ENCODE results near the gene SPIRE1.

The SPIRE1 gene

GRCh38 chr18:12445554-12445953, 212.4 kb downstream of the SPIRE1 start:
- no peak for DNase-seq (ENCODE audit: low spot score)

DNA sequence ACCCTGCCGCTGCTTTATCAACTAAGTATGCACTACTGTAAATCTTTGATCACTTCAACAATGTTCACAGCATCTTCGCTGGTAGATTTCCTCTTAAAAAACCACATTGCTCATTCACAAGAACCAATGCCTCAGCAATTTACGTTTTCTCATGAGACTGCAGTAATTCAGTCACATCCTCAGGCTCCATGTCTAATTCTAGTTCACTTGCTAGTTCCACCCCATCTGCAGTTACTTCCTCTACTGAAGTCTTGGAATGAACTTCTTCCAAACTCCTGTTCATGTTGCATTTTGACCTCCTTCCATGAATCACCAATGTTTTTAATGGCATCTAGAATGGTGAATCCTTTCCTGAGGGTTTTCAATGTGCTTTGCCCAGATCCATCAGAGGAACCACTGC, 214.4 kb downstream of the SPIRE1 start:
- DNase-seq (ENCODE audit: low spot score): no peak

GRCh38 chr18:12442946-12443345, 215.0 kb downstream of the SPIRE1 start:
- DNase-seq (ENCODE audit: low spot score): peak; percentile 62

DNA sequence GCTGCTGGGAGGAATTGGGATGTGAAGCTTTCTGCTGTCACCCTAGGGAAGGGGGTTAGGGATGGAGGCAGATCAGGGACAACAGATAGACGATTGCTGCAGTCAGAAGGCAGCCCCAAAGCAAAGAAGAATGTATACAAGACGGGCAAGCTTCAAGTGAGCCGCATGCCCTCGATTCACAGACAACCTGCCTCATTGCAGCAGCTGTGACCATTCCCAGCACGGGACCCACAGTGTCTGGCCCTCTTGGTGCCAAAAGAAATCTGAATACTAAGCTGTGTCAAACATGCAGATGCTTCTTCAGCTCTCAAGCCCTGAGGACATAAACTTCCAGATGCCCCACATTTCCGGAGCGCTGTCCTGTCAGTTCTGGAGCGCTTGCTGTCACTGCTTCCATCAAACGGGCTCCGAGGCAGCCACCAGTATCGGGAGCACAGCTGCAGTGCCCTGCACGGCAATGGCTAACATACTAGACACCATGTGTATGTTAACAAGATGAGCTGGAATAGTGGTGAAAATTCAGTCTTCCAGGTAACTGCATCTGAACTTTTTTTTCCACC, 216.4 kb downstream of the SPIRE1 start:
- no peak for DNase-seq (ENCODE audit: low spot score)

DNA sequence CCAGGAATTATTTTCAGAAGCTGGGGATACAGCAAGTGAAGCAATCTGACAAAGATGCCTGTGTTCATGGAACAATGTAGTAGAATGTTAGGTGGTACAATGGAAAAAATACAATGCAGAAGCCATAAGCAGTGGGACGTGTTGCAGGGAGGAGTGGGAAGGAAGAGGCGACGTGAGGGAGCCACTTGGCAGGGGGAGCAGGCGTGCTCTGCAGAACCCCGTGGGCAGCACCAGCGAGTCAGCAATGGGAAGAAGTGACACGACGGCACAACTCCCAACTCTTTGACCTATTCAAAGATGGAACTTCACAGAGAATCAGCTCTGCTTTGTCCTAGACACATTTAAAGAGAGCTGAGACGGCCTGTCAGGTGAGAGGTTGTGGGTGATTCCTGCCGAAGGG, 219.7 kb downstream of the SPIRE1 start:
- DNase-seq (ENCODE audit: low spot score): no peak

DNA sequence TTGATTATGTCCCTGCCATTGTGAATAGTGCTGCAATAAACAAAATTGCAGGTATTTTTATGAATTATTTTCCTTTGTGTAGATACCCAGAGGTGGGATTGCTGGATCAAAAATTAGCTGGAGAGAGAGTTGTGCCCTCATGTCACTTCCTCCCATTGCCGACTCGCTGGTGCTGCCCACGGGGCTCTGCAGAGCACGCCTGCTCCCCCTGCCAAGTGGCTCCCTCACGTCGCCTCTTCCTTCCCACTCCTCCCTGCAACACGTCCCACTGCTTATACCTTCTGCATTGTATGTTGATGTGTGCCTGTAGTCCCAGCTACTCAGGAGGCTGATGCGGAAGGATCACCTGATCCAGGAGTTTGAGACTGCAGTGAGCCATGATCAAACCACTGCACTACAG, 222.0 kb downstream of the SPIRE1 start:
- DNase-seq (ENCODE audit: low spot score): no peak

DNA sequence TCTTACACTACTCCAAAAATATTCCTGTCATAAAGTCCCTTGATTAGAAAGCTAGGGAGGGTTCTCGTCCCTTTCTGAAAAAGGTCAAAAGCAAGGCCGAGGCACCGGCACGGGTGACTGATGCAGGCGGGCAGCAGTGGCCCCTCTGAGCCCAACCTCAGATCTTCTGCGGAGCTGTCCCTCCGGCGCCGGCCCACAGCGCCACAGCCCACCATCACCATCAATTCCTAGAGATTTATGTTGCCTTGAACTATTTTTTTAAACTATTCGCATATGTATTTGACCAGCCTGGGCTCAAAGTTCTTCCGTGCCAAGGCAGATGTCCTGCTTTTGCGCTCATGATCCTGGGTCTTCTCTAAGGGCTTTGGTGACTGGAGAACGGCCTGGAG, 223.4 kb downstream of the SPIRE1 start:
- DNase-seq (ENCODE audit: low spot score): no peak

DNA sequence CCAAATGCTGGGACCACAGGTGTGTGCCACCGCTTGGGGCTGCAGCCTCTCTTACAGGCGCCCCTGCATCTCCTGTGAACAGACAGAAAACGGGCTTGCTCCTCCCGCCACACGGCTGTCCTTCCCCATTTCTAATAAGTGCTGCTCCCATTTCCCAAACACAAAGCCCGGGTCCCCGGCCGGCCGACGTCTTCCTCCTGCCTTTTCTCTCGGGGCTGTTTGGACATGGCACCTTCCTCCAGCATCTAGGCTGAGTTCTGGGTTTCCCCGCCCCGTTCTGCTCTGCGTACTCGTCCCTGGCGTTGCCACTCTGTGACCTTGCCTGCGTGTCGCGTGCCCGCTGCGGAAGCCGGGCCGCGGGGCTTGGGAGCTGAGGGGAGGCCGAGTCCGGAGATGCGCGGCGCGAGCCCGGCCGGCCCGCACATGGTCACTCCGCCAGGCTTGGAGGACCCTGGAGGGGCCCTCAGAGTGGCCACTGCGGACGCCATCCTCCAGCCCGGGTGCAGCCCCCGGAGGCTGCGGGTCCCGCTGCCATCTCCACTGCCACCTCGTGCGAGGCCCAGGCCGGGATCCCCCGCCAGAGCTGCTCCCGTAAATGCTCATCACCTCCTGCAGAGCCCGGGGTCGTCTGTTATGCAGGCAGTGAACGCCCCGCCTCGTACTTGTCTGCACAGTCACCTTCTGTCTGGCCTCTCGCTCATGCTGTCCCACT, 223.9 kb downstream of the SPIRE1 start:
- no peak for DNase-seq (ENCODE audit: low spot score)

- DNase-seq (ENCODE audit: low spot score): no peak
Measured at GRCh38 chr18:12432881-12433280, 225.0 kb downstream of the SPIRE1 start.

DNA sequence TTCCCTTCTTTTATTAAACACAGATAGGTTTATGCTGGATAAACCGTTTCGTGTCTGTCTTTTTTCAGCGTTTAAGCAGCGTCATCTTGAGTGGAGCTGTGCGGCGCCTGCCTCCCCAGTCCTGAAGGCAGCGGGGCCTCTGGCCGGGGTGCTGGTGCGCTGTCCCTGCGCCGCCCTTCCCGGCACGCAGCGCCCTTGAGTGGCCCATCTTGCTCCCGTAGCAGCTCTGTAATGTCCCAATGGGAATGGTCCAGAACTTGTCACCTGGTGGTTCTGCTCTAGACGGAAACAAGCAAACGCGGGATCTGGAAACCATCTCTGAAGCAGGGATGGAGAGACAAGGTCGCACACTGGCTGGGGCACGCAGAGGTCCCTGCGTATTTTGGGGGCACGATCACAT, 225.7 kb downstream of the SPIRE1 start:
- DNase-seq (ENCODE audit: low spot score): no peak

DNA sequence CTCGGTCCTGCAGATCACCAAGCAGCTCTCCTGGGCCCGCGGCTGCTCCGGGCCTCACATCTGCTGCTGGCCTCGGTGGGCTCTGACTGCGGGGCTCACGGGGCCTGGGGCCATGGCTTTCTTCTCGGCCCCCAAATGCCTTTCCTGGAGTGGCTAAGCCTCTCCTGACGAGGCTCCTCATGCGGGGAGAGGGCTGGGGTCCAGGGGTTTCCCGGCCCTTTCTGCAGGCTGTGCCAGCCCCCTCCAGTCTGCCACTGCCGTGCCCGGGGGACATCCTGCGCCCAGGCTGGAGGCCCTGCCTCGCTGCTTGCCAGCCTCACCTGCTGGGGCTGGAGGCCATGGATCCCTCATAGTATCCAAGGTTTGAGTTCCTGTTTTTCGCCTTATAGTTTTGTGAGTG, 226.3 kb downstream of the SPIRE1 start:
- no peak for DNase-seq (ENCODE audit: low spot score)

DNA sequence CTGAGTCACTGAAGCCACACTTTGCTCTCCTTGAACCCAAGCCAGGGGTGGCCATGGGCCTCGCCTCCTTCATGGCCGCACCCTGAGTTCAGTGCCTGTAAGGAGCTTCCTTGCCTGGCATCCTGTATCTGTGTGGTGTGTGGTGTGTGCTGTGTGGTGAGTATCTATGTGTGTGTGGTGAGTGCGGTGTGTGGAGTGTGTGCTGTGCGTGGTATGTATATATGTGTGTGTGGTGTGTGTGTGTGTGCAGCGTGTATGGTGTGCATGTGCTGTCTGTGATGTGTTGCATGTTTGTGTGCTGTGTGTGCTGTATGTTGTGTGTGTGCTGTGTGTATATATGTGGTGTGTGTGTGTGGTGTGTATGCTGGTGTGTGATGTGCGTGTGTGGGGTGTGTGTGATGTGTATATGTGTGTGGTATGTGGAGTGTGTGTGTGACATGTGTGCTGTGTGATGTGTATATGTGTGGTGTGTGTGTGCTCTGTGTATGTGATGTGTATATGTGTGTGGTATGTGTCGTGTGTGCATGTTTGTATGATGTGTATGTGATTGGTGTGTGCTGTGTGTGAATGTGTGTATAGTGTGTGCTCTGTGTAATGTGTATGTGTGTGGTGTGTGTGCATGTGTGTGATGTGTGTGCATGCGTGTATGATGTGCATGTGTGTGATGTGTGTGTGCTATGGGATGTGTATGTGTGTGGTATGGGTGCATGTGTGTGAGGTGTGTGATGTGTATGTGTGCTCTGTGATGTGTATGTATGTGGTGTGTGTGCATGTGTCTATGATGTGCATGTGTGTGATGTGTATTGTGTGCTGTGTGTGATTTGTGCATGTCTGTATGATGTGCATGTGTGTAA, 227.5 kb downstream of the SPIRE1 start:
- no peak for DNase-seq (ENCODE audit: low spot score)

DNA sequence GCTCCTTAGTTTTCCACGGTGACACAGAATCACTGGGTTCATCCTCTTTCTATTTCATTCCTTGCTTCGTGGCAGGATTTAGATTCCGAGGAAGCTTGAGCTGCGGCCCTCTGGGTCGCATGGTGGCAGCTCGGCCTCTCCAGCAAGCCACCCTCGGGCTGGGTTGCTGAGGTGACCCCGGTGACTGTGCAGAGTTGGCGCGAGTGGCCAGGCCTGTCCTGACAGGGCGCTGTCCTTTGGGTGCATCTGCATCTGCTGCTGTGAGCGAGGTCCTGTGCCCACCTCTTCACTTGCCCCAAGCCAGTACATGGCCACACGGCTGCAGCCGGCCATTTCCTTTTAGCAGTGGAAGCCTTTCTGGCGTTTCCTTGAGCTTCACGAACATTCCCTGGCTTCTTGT, 228.4 kb downstream of the SPIRE1 start:
- no peak for DNase-seq (ENCODE audit: low spot score)

GRCh38 chr18:12428923-12429322, 229.0 kb downstream of the SPIRE1 start:
- DNase-seq (ENCODE audit: low spot score): no peak

DNA sequence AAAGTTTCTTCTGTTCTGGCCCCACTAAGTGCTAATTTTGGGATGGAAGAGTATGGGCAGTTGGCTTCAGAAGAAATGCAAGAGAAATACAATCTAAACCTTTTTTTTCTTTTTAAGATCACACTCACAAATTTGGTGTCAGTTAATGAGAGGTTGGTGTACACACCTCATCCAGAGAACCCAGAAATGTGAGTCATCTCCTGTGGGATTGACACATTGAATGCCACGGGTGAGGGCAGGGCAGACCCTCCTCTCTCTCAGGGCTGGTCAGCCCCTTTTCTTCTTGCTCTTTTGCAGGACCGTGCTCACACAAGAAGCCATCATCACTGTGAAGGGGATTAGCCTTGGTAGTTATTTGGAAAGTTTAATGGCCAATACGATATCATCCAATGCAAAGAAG, 231.0 kb downstream of the SPIRE1 start:
- DNase-seq (ENCODE audit: low spot score): no peak

DNA sequence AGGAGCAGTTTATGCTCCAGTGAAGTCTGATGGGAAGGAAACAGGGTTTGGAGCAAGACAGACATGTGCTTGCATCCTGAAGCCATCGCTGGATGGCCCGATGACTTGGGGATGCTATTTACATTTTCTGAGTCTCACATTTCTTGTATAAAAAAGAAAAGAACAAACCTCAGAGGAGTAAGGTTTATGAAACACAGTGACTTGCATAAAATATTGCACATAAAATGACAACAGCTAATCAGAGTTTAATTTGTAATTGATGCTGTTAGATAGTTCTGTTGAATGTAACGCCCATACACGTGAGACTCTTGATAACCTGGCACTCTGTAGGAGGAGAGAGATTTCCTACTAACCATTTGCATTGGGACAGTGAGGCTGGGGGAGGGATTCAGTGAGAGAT, 233.7 kb downstream of the SPIRE1 start:
- DNase-seq (ENCODE audit: low spot score): no peak

DNA sequence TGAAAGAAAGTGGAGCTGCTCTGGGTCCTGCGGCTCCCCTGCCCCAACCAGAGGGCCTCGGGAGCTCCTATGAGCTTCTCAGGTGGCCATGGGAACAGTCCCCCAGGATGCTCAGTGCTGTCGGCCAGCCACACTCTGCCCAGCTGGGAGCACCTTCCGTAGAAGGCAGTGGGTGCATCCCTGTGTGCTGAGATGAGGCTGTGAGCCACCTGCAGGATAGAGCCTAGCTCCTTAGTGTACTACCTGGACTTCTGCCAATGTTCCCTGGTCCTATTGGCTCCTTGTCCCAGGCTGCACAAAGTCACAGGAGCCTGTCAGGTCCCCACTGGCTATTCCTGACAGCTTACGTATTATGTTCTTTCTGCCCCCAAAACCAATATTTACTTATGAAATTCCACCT, 234.1 kb downstream of the SPIRE1 start:
- DNase-seq (ENCODE audit: low spot score): no peak

DNA sequence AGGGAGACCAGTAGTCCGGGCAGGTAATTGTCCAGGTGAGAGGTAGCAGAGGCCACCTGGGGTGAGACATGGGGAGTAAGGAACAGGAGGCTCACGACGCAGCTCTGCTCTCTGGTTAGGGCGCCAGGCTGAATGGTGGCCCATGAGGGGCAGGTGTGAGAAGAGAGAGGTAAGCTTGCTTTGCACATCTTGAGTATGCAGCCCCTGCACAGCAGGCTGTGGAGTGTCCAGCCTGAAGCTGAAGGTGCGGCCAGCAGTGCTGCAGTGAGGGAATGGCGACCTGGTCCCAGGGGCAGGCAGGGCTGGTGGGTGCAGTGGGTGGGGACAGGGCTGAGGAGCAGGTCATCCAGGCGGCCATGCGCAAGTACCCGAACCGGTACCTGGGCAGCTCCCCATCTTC, 234.5 kb downstream of the SPIRE1 start:
- no peak for DNase-seq (ENCODE audit: low spot score)

DNA sequence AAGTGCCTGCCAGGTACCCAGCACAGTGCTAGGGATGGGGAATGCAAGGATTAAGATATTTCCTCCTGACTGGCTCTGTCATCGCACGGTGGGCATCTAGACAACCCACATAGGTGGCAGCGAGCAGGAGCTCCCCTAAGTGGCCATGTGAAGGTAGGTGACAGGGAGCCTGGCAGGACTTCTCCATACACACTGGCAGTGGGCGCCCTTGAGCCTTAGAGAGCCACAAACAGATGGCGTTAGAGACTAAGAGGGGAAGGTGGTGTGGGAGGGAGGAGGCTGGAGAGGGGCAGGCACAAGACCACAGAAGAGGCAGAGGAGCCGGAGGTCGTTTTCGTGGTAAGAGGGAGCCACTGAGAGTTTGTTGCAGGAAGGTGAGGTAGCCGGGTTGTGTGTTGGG, 235.0 kb downstream of the SPIRE1 start:
- DNase-seq (ENCODE audit: low spot score): no peak

GRCh38 chr18:12421732-12422131, 236.2 kb downstream of the SPIRE1 start:
- no peak for DNase-seq (ENCODE audit: low spot score)

- DNase-seq (ENCODE audit: low spot score): no peak
Measured at GRCh38 chr18:12420821-12421421, 237.0 kb downstream of the SPIRE1 start.

- DNase-seq (ENCODE audit: low spot score): no peak
Measured at GRCh38 chr18:12417687-12418086, 240.2 kb downstream of the SPIRE1 start.

All from kidney tubule cell (primary cell).